HepG2 (cell line): ENCODE results near the gene CFAP119. TPM values are rescaled to one million over a fixed set of nuclear protein-coding genes. Genes with fewer than 3 reads are reported as not detected.
A peak's percentile ranks its signal among the peaks of the same experiment; 100 is the strongest.

ENCODE experiments used
- BCL6 ChIP-seq: IDR thresholded peaks from 2 replicates; pipeline ENCODE4 v1.6.1; 2016; ENCODE audit warnings: missing genetic modification reagents, missing compliant biosample characterization
- CBX2 ChIP-seq, 2 experiments: fragments of 200-600 bp in 1 of 2; sonication (generic); formaldehyde crosslinking in 1 of 2; IDR thresholded peaks; 2 replicates each; pipeline versions ENCODE4 v1.7.0 to v1.8.1; 2018 to 2022; ENCODE audit warnings: low read depth in 2 of 2, low read length in 1 of 2, mild to moderate bottlenecking in 1 of 2, missing genetic modification reagents in 1 of 2
- HCFC1 ChIP-seq: fragments of 150-350 bp; IDR thresholded peaks from 2 replicates; pipeline ENCODE4 v1.6.1; 2014; ENCODE audit warnings: low read depth, low read length
- HOXA9 ChIP-seq: sonication (generic); formaldehyde crosslinking; IDR thresholded peaks from 2 replicates; pipeline ENCODE4 v1.8.1; 2022; ENCODE audit warnings: missing genetic modification reagents, mild to moderate bottlenecking, moderate library complexity, borderline replicate concordance
- NR3C1 ChIP-seq: sonication (generic); formaldehyde crosslinking; IDR thresholded peaks from 2 replicates; pipeline ENCODE4 v1.4.0; 2020; ENCODE audit warnings: missing genetic modification reagents
- PRPF4 ChIP-seq: fragments of 200-400 bp; formaldehyde crosslinking; IDR thresholded peaks from 2 replicates; pipeline ENCODE4 v1.6.1; 2016; ENCODE audit warnings: low read length, low read depth; ENCODE audit not compliant: poor library complexity, severe bottlenecking
- RBM39 ChIP-seq: fragments of 200-400 bp; formaldehyde crosslinking; IDR thresholded peaks from one replicate; pipeline ENCODE4 v1.6.1; 2018; ENCODE audit warnings: antibody characterized with exemption, mild to moderate bottlenecking, low read depth, low read length; ENCODE audit not compliant: poor library complexity, severe bottlenecking
- SIX1 ChIP-seq: sonication (generic); formaldehyde crosslinking; IDR thresholded peaks from 2 replicates; pipeline ENCODE4 v1.4.0; 2020; ENCODE audit warnings: missing genetic modification reagents, borderline replicate concordance
- SOX5 ChIP-seq: IDR thresholded peaks from 2 replicates; pipeline ENCODE4 v1.6.1; 2016; ENCODE audit warnings: borderline replicate concordance
- SOX6 ChIP-seq, 2 experiments: fragments of 450-650 bp in 1 of 2; sonication (generic) in 1 of 2; formaldehyde crosslinking in 1 of 2; IDR thresholded peaks; 2 replicates each; pipeline versions ENCODE4 v1.4.0 to v1.6.1; 2017 to 2020; ENCODE audit warnings: antibody characterized with exemption in 1 of 2, mild to moderate bottlenecking in 1 of 2, missing genetic modification reagents in 1 of 2
- ZNF282 ChIP-seq: fragments of 450-650 bp; IDR thresholded peaks from 2 replicates; pipeline ENCODE4 v1.6.1; 2018; ENCODE audit not compliant: partially characterized antibody
- ZNF33A ChIP-seq: sonication (generic); formaldehyde crosslinking; IDR thresholded peaks from 2 replicates; pipeline ENCODE4 v1.5.1; 2020; ENCODE audit warnings: missing genetic modification reagents, mild to moderate bottlenecking, moderate library complexity, borderline replicate concordance
- ZNF660 ChIP-seq: sonication (generic); formaldehyde crosslinking; IDR thresholded peaks from 2 replicates; pipeline ENCODE4 v1.5.1; 2020; ENCODE audit warnings: mild to moderate bottlenecking, low read depth, missing genetic modification reagents, borderline replicate concordance
- ZNF776 ChIP-seq: sonication (generic); formaldehyde crosslinking; IDR thresholded peaks from 2 replicates; pipeline ENCODE4 v1.4.0; 2020; ENCODE audit warnings: mild to moderate bottlenecking, missing genetic modification reagents
- ZNF841 ChIP-seq: sonication (generic); formaldehyde crosslinking; IDR thresholded peaks from 2 replicates; pipeline ENCODE4 v1.8.1; 2023; ENCODE audit warnings: missing genetic modification reagents, borderline replicate concordance
- polyA plus RNA-seq, 8 experiments: library from polyadenylated mRNA; depleted of rRNA in 3 of 8; stranded (reverse) in 7 of 8; unstranded in 1 of 8; fragments of >200 nt; fragmentation: Illumina TruSeq in 4 of 8; extraction: Trizol in 4 of 8; gene quantifications; 2 replicates each; pipeline versions ENCODE4 v1.2.1 to v1.2.3, GENCODE V29; 2011 to 2016; ENCODE audit warnings: low read depth in 4 of 8, missing spikeins in 1 of 8, mixed read lengths in 1 of 8; ENCODE audit not compliant: insufficient read depth in 1 of 8
- total RNA-seq, 5 experiments: library from RNA; depleted of rRNA; stranded (reverse); fragments of >200 nt; fragmentation: Illumina TruSeq; extraction: Trizol; gene quantifications; 2 replicates each; pipeline ENCODE4 v1.2.3, GENCODE V29; 2016; ENCODE audit warnings: low read depth in 1 of 5
- TF ChIP-seq, protein P1 (sequence below): sonication (generic); formaldehyde crosslinking; IDR thresholded peaks from 2 replicates; pipeline ENCODE4 v1.5.1; 2020; ENCODE audit warnings: mild to moderate bottlenecking, missing genetic modification reagents, moderate library complexity
- TF ChIP-seq, protein P2 (sequence below): sonication (generic); formaldehyde crosslinking; conservative IDR thresholded peaks from 2 replicates; pipeline ENCODE4 v1.8.0; 2022; ENCODE audit warnings: mild to moderate bottlenecking, moderate library complexity, missing genetic modification reagents
- TF ChIP-seq, protein P3 (sequence below): IDR thresholded peaks from 2 replicates; pipeline ENCODE4 v1.6.1; 2012; ENCODE audit warnings: low read length, improper control_type of control experiment
- TF ChIP-seq, protein P4 (sequence below): sonication (generic); formaldehyde crosslinking; IDR thresholded peaks from 2 replicates; pipeline ENCODE4 v1.8.0; 2022; ENCODE audit warnings: missing genetic modification reagents, mild to moderate bottlenecking, inconsistent platforms, borderline replicate concordance

Gene CFAP119
- total and polyA plus RNA-seq, 2 of the 13 experiments (the other 11 are each of a cell fraction or from before 2014, with no cell fraction given) = 6.4 TPM

DNA sequence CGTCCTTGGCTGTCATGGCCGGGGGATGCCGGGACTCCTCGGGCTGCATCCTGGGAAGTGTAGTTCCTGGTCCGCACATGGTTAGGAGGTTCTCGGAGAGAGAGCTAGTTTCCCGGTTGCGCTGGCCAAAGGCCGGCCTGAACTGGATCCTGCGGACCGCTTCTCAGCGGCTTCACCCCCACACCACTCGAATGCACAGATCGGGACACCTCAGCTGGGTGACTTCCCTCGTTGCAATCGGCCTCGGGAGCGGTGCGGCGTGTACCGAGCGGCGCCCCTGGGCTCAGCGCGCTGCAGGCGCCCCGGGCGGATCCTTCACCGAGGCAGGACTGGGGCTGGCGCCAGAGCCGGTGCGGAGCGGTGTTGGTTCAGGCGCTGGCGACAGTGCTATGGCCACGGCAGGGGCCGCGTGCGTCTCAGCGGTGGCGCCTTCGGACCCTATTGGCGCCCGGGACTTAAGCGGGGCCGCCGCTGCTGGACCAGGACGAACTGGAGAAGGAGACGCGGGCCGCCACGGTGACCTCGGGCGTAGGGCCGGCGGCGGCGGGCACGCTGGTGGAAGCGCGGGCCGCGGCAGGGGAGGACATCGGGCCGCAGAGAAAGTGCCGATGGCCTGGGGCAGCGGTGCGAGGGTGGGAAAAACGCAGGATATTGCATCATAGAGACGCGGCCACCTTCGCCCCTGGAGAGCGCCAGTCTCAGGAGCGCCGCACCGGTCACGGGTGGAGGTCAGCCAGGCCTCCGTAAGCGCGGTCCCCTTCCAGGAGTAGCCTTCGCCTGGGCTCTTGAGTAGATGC lies 13.7 kb upstream of the CFAP119 start (continued):
- TF ChIP-seq PRPF4 (no peak), HCFC1 (peak; percentile 92), SOX5 (CRISPR knock-in tag) (peak; percentile 25; the same call in 1 of the 2 replicates), BCL6 (CRISPR knock-in tag) (peak; percentile 54; the same call in 1 of the 2 replicates), ZNF841 (CRISPR knock-in tag) (peak; percentile 61), HOXA9 (CRISPR knock-in tag) (peak; percentile 60; the same call in 1 of the 2 replicates), SIX1 (CRISPR knock-in tag) (no peak), ZNF776 (peak; percentile 78), ZNF282 (no peak), ZNF660 (CRISPR knock-in tag) (no peak), NR3C1 (no peak), CBX2 (IDR thresholded peaks at IDR 0.05; ENCODE audit: low read depth, low read length) (no peak), CBX2 (CRISPR knock-in tag; IDR thresholded peaks at IDR 0.05; ENCODE audit: low read depth) (peak; percentile 31; the same call in 1 of the 2 replicates), SOX6 (IDR thresholded peaks at IDR 0.05) (no peak), SOX6 (CRISPR knock-in tag; IDR thresholded peaks at IDR 0.05) (peak; percentile 46), RBM39 (peak; percentile 99), ZNF33A (CRISPR knock-in tag) (no peak)
- TF ChIP-seq, protein P1, sequence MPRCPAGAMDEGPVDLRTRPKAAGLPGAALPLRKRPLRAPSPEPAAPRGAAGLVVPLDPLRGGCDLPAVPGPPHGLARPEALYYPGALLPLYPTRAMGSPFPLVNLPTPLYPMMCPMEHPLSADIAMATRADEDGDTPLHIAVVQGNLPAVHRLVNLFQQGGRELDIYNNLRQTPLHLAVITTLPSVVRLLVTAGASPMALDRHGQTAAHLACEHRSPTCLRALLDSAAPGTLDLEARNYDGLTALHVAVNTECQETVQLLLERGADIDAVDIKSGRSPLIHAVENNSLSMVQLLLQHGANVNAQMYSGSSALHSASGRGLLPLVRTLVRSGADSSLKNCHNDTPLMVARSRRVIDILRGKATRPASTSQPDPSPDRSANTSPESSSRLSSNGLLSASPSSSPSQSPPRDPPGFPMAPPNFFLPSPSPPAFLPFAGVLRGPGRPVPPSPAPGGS (CRISPR knock-in tag) = peak; percentile 91
- TF ChIP-seq, protein P2, sequence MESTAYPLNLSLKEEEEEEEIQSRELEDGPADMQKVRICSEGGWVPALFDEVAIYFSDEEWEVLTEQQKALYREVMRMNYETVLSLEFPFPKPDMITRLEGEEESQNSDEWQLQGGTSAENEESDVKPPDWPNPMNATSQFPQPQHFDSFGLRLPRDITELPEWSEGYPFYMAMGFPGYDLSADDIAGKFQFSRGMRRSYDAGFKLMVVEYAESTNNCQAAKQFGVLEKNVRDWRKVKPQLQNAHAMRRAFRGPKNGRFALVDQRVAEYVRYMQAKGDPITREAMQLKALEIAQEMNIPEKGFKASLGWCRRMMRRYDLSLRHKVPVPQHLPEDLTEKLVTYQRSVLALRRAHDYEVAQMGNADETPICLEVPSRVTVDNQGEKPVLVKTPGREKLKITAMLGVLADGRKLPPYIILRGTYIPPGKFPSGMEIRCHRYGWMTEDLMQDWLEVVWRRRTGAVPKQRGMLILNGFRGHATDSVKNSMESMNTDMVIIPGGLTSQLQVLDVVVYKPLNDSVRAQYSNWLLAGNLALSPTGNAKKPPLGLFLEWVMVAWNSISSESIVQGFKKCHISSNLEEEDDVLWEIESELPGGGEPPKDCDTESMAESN (CRISPR knock-in tag) = peak; percentile 93
- TF ChIP-seq, protein P3, sequence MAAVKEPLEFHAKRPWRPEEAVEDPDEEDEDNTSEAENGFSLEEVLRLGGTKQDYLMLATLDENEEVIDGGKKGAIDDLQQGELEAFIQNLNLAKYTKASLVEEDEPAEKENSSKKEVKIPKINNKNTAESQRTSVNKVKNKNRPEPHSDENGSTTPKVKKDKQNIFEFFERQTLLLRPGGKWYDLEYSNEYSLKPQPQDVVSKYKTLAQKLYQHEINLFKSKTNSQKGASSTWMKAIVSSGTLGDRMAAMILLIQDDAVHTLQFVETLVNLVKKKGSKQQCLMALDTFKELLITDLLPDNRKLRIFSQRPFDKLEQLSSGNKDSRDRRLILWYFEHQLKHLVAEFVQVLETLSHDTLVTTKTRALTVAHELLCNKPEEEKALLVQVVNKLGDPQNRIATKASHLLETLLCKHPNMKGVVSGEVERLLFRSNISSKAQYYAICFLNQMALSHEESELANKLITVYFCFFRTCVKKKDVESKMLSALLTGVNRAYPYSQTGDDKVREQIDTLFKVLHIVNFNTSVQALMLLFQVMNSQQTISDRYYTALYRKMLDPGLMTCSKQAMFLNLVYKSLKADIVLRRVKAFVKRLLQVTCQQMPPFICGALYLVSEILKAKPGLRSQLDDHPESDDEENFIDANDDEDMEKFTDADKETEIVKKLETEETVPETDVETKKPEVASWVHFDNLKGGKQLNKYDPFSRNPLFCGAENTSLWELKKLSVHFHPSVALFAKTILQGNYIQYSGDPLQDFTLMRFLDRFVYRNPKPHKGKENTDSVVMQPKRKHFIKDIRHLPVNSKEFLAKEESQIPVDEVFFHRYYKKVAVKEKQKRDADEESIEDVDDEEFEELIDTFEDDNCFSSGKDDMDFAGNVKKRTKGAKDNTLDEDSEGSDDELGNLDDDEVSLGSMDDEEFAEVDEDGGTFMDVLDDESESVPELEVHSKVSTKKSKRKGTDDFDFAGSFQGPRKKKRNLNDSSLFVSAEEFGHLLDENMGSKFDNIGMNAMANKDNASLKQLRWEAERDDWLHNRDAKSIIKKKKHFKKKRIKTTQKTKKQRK = no peak
- TF ChIP-seq, protein P4, sequence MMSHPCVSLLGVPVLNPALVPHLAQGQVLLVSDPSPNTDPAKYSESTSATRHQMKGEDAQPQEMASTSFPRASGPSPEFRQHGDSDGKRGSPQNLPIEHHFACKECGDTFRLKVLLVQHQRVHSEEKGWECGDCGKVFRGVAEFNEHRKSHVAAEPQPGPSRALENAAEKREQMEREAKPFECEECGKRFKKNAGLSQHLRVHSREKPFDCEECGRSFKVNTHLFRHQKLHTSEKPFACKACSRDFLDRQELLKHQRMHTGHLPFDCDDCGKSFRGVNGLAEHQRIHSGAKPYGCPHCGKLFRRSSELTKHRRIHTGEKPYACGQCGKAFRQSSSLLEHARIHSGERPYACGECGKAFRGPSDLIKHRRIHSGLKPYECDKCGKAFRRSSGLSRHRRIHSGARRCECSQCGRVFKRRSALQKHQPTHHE = peak; percentile 84; the same call in 1 of the 2 replicates
